Endothelial cell (in vitro differentiated cells): Measurements from ENCODE around the gene LDHD. TPM values are rescaled to one million over a fixed set of nuclear protein-coding genes. Genes with fewer than 3 reads are reported as not detected.

Experiments used
- DNase-seq: peaks from one replicate; pipeline ENCODE4 v3.0.0; 2021; ENCODE audit warnings: low spot score
- H3K27ac Mint-ChIP-seq: one replicate; pipeline ENCODE4 v1.8.0; 2021; ENCODE audit warnings: mixed read lengths, inconsistent platforms; ENCODE audit not compliant: unreplicated experiment
- H3K27me3 Mint-ChIP-seq: one replicate; pipeline ENCODE4 v1.8.0; 2021; ENCODE audit warnings: mild to moderate bottlenecking, moderate library complexity, mixed read lengths, inconsistent platforms; ENCODE audit not compliant: unreplicated experiment
- H3K36me3 Mint-ChIP-seq: one replicate; pipeline ENCODE4 v1.8.0; 2021; ENCODE audit warnings: mild to moderate bottlenecking, low read depth, mixed read lengths, inconsistent platforms; ENCODE audit not compliant: unreplicated experiment
- H3K4me1 Mint-ChIP-seq: one replicate; pipeline ENCODE4 v1.8.0; 2021; ENCODE audit warnings: mild to moderate bottlenecking, mixed read lengths, inconsistent platforms; ENCODE audit not compliant: unreplicated experiment
- H3K4me3 Mint-ChIP-seq: one replicate; pipeline ENCODE4 v1.8.0; 2021; ENCODE audit warnings: mild to moderate bottlenecking, mixed read lengths, inconsistent platforms; ENCODE audit not compliant: unreplicated experiment
- H3K9me3 Mint-ChIP-seq: one replicate; pipeline ENCODE4 v1.8.0; 2021; ENCODE audit warnings: mixed read lengths, inconsistent platforms; ENCODE audit not compliant: unreplicated experiment
- CTCF ChIP-seq: fragments of 200-600 bp; sonication (generic); IDR thresholded peaks from one replicate; pipeline ENCODE4 v1.5.0; 2021; ENCODE audit warnings: antibody characterized with exemption; ENCODE audit not compliant: unreplicated experiment
- total RNA-seq: library from RNA; stranded (reverse); fragmentation: NEBNext Ultra II Directional; extraction: Animal tissue kit (Norgen Biotek cat#: 25700); gene quantifications from one replicate; pipeline ENCODE4 v1.2.1, GENCODE V29; 2021; ENCODE audit not compliant: unreplicated experiment

Gene LDHD
- total RNA-seq, 1 donor from 2014 or later, result 0.36 TPM

- H3K4me1 Mint-ChIP-seq, result no peaks in the 10 kb centered on the region
These were observed 6.0 kb upstream of the LDHD start for GRCh38 chr16:75122609-75123008.

GRCh38 chr16:75121949-75122568, 5.5 kb upstream of the LDHD start:
- Mint-ChIP-seq H3K27ac (no peak overlapping the region), H3K9me3 (no peaks in the 10 kb centered on the region), H3K4me1 (no peaks in the 10 kb centered on the region), H3K27me3 (peaks cover 2% of the 10 kb centered on the region), H3K36me3 (peaks cover 10% of the 10 kb centered on the region), H3K4me3 (peak overlapping the region; percentile 62)
- no peak for DNase-seq
- TF ChIP-seq CTCF, result no peak

More at GRCh38 chr16:75122609-75123008, 6.0 kb upstream of the LDHD start:
- Mint-ChIP-seq H3K27me3 (peaks cover 2% of the 10 kb centered on the region), H3K4me3 (no peak overlapping the region), H3K9me3 (no peaks in the 10 kb centered on the region), H3K27ac (no peak overlapping the region), H3K36me3 (peaks cover 16% of the 10 kb centered on the region)
- no peak for DNase-seq
- no peak for TF ChIP-seq CTCF

GRCh38 chr16:75120253-75120652, 3.7 kb upstream of the LDHD start:
- DNase-seq, result no peak
- no peak for TF ChIP-seq CTCF
- Mint-ChIP-seq H3K4me1 (no peaks in the 10 kb centered on the region), H3K27ac (no peak overlapping the region), H3K4me3 (no peak overlapping the region), H3K36me3 (peaks cover 7% of the 10 kb centered on the region), H3K9me3 (no peaks in the 10 kb centered on the region), H3K27me3 (peaks cover 4% of the 10 kb centered on the region)

- Mint-ChIP-seq H3K9me3 (no peaks in the 10 kb centered on the region), H3K36me3 (peaks cover 7% of the 10 kb centered on the region), H3K27me3 (peaks cover 4% of the 10 kb centered on the region), H3K4me1 (no peaks in the 10 kb centered on the region), H3K4me3 (no peak overlapping the region), H3K27ac (no peak overlapping the region)
- no peak for TF ChIP-seq CTCF
- no peak for DNase-seq
These were observed 2.5 kb upstream of the LDHD start for GRCh38 chr16:75118943-75119539.

GRCh38 chr16:75116911-75117245, 298 bp upstream of the LDHD start:
- Mint-ChIP-seq H3K9me3 (no peaks in the 10 kb centered on the region), H3K27ac (peak overlapping the region; percentile 31), H3K4me1 (peaks cover 13% of the 10 kb centered on the region), H3K27me3 (peaks cover 20% of the 10 kb centered on the region), H3K36me3 (peaks cover 4% of the 10 kb centered on the region), H3K4me3 (peak overlapping the region; percentile 53)
- TF ChIP-seq CTCF, result no peak
- no peak for DNase-seq
